Measurements from ENCODE around the gene KCNK17. TPM values are rescaled to one million over a fixed set of nuclear protein-coding genes. Genes with fewer than 3 reads are reported as not detected.

The KCNK17 gene
- total RNA-seq, 2 experiments from 2014 or later: not detected

DNA sequence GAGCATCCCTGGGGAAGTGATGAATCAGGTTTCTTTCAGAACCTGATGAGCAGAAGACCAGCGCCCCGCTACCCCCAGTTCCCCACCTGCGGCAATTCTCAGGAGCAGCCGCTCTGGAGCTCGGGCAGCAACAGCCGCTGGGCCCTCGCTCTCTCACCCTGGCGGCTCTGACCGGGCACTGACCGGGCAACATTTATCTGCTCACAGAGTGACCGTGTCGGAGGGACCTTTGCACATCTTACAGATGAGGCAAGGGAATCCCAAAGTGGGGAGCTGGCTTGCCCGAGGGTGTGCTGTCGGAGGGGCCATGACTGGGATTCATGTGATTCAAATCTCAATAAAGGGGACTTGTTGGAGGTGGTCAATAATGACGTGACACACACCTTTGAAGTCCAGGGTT, 34.5 kb upstream of the KCNK17 start:
- Histone ChIP-seq H4K20me1 (ENCODE audit: insufficient read depth, low read length) (no peaks in the 10 kb centered on the region), H3K9me2 (ENCODE audit: insufficient read depth, low read length) (no peaks in the 10 kb centered on the region), H3K36me3 (ENCODE audit: insufficient read depth, low read length) (no peaks in the 10 kb centered on the region), H2AFZ (ENCODE audit: low read length) (no peak overlapping the region), H3K27ac (ENCODE audit: low read depth, low read length, poor library complexity, severe bottlenecking) (no peak overlapping the region), H3K9me3 (ENCODE audit: low read length) (no peaks in the 10 kb centered on the region), H3K79me2 (ENCODE audit: insufficient read depth, low read depth, low read length) (no peaks in the 10 kb centered on the region), H3K4me2 (ENCODE audit: low read length) (no peak overlapping the region), H3K4me1 (ENCODE audit: insufficient read depth, low read length, poor library complexity, severe bottlenecking) (no peaks in the 10 kb centered on the region), H3K4me3 (ENCODE audit: low read depth, low read length, poor library complexity, severe bottlenecking) (no peak overlapping the region)
- POLR2A ChIA-PET: no interaction called here
- BruUV-seq (replicated peaks): no TSS peak
- TF ChIP-seq EZH2phosphoT487 (IDR thresholded peaks at IDR 0.05; ENCODE audit: borderline replicate concordance, low read depth, low read length): no peak
- TF ChIP-seq, protein P1, sequence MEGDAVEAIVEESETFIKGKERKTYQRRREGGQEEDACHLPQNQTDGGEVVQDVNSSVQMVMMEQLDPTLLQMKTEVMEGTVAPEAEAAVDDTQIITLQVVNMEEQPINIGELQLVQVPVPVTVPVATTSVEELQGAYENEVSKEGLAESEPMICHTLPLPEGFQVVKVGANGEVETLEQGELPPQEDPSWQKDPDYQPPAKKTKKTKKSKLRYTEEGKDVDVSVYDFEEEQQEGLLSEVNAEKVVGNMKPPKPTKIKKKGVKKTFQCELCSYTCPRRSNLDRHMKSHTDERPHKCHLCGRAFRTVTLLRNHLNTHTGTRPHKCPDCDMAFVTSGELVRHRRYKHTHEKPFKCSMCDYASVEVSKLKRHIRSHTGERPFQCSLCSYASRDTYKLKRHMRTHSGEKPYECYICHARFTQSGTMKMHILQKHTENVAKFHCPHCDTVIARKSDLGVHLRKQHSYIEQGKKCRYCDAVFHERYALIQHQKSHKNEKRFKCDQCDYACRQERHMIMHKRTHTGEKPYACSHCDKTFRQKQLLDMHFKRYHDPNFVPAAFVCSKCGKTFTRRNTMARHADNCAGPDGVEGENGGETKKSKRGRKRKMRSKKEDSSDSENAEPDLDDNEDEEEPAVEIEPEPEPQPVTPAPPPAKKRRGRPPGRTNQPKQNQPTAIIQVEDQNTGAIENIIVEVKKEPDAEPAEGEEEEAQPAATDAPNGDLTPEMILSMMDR (conservative IDR thresholded peaks at IDR 0.05; ENCODE audit: low read length): no peak
- CTCF ChIA-PET (ENCODE audit: unreplicated experiment): no interaction called here
- DNase-seq (ENCODE audit: low spot score): no peak
- intact Hi-C loops (cut with micrococcal nuclease; ENCODE audit: unreplicated experiment): loop anchor here (5.0 kb wide), 1 partner anchor 544 kb away; no protein-coding TSS in a partner anchor

DNA sequence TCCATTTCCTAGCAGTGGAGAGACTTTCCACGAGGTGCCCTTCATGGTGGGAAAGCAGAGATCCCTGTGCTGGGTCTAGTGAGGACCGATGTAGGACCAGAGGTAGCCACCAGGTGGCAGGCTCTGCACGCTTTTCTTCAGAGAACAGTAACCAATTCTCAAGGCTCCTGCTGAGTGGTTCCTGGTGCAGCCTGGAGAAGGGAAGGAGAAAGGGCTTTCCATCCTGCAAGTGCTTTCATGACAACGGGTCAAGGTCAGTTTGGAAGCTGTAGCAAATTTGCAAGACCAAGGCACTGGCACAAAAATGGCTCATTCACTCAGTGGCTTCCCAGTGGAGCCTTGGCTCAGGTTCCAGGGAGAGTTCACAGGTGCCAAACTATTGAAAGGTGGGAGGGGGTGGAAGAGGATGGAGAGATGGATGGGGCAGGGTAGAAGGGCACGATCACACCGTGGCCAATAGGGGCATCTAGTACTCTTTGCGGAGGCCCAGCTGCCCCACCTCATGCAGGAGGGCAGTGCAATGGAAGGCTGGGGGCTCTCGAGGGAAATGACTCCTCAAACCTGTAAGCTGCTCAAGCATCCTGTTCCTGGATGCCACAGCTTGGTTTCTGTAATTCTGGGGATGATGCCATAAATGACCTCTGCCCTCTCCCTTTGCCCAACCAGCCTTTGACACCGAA, 33.8 kb upstream of the KCNK17 start:
- intact Hi-C loops (cut with micrococcal nuclease; ENCODE audit: unreplicated experiment): loop anchor here (5.0 kb wide), 1 partner anchor 544 kb away; no protein-coding TSS in a partner anchor
- no peaks in the 10 kb centered on the region for H3K4me1 ChIP-seq (ENCODE audit: insufficient read depth, low read length, poor library complexity, severe bottlenecking)
- BruUV-seq (replicated peaks): no TSS peak
- H3K9me2 ChIP-seq (ENCODE audit: insufficient read depth, low read length): no peaks in the 10 kb centered on the region
- H3K27ac ChIP-seq (ENCODE audit: low read depth, low read length, poor library complexity, severe bottlenecking): no peak overlapping the region
- CTCF ChIA-PET (ENCODE audit: unreplicated experiment): no interaction called here
- no peaks in the 10 kb centered on the region for H3K36me3 ChIP-seq (ENCODE audit: insufficient read depth, low read length)
- H4K20me1 ChIP-seq (ENCODE audit: insufficient read depth, low read length): no peaks in the 10 kb centered on the region
- H3K9me3 ChIP-seq (ENCODE audit: low read length): no peaks in the 10 kb centered on the region
- TF ChIP-seq, protein P1 (conservative IDR thresholded peaks at IDR 0.05; ENCODE audit: low read length): peak; percentile 84
- TF ChIP-seq EZH2phosphoT487 (IDR thresholded peaks at IDR 0.05; ENCODE audit: borderline replicate concordance, low read depth, low read length): no peak
- no peak overlapping the region for H3K4me3 ChIP-seq (ENCODE audit: low read depth, low read length, poor library complexity, severe bottlenecking)
- POLR2A ChIA-PET: no interaction called here
- H2AFZ ChIP-seq (ENCODE audit: low read length): no peak overlapping the region
- DNase-seq (ENCODE audit: low spot score): peak; percentile 47
- H3K79me2 ChIP-seq (ENCODE audit: insufficient read depth, low read depth, low read length): no peaks in the 10 kb centered on the region
- H3K4me2 ChIP-seq (ENCODE audit: low read length): no peak overlapping the region

DNA sequence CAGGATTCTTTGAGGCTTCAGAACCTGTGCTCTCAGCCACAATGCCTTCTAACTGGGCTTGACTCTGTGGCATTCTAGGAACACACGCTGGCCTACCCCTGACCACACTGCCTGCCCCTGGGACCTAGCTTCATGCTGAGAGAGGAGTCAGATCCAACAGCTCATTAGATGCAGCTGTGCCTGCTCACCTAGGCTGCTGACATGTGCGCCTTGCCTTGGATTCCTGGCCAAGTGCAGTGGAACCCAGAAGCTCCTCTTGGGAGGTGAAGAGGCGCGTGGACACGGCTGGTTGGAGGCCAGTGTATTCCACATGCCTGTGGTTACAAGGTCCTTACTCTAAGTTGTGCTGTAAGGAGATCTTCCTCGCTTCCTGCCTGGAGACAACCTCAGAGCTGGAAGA, 33.0 kb upstream of the KCNK17 start:
- intact Hi-C loops (cut with micrococcal nuclease; ENCODE audit: unreplicated experiment): loop anchor here (5.0 kb wide), 1 partner anchor 545 kb away; no protein-coding TSS in a partner anchor
- H3K79me2 ChIP-seq (ENCODE audit: insufficient read depth, low read depth, low read length): no peaks in the 10 kb centered on the region
- CTCF ChIA-PET (ENCODE audit: unreplicated experiment): no interaction called here
- no peaks in the 10 kb centered on the region for H3K9me3 ChIP-seq (ENCODE audit: low read length)
- H4K20me1 ChIP-seq (ENCODE audit: insufficient read depth, low read length): no peaks in the 10 kb centered on the region
- no TSS peak for BruUV-seq (replicated peaks)
- H3K36me3 ChIP-seq (ENCODE audit: insufficient read depth, low read length): no peaks in the 10 kb centered on the region
- no peaks in the 10 kb centered on the region for H3K9me2 ChIP-seq (ENCODE audit: insufficient read depth, low read length)
- no peak overlapping the region for H2AFZ ChIP-seq (ENCODE audit: low read length)
- no peak overlapping the region for H3K4me3 ChIP-seq (ENCODE audit: low read depth, low read length, poor library complexity, severe bottlenecking)
- DNase-seq (ENCODE audit: low spot score): no peak
- TF ChIP-seq, protein P1 (conservative IDR thresholded peaks at IDR 0.05; ENCODE audit: low read length): no peak
- no peak for TF ChIP-seq EZH2phosphoT487 (IDR thresholded peaks at IDR 0.05; ENCODE audit: borderline replicate concordance, low read depth, low read length)
- POLR2A ChIA-PET: interaction anchor here (0.6 kb wide), 1 partner anchor 28 kb away, joined by 3 read pairs; no protein-coding TSS in a partner anchor
- H3K27ac ChIP-seq (ENCODE audit: low read depth, low read length, poor library complexity, severe bottlenecking): no peak overlapping the region
- no peaks in the 10 kb centered on the region for H3K4me1 ChIP-seq (ENCODE audit: insufficient read depth, low read length, poor library complexity, severe bottlenecking)
- H3K4me2 ChIP-seq (ENCODE audit: low read length): no peak overlapping the region
